Testis (tissue), 3 donors: ENCODE measurements around the gene KIRREL1. TPM values are rescaled to one million over a fixed set of nuclear protein-coding genes. Genes with fewer than 3 reads are reported as not detected.

ENCODE experiments used
- DNase-seq: peaks from one replicate; pipeline ENCODE4 v3.0.0-alpha.2; 2019
- H3K27ac ChIP-seq, 2 donors: fragments of 200-600 bp; sonication (generic); one replicate each; pipeline ENCODE4 v1.5.1; 2019
- H3K27me3 ChIP-seq: fragments of 200-600 bp; sonication (generic); one replicate; pipeline ENCODE4 v1.5.1; 2019
- H3K36me3 ChIP-seq: fragments of 200-600 bp; sonication (generic); one replicate; pipeline ENCODE4 v1.5.1; 2017; ENCODE audit warnings: low read depth; ENCODE audit errors: missing control alignments
- H3K4me1 ChIP-seq: fragments of 200-600 bp; sonication (generic); one replicate; pipeline ENCODE4 v1.5.1; 2019
- H3K4me3 ChIP-seq, 2 donors: fragments of 200-600 bp; sonication (generic); one replicate each; pipeline ENCODE4 v1.5.1; 2017 to 2019
- H3K9me3 ChIP-seq: fragments of 200-600 bp; sonication (generic); one replicate; pipeline ENCODE4 v1.5.1; 2017
- POLR2A ChIP-seq: fragments of 450-650 bp; IDR thresholded peaks from one replicate; pipeline ENCODE4 v1.6.1; 2017; ENCODE audit warnings: antibody characterized with exemption, mild to moderate bottlenecking, moderate library complexity
- WGBS, 2 donors: methylation state at CpG; one replicate each; pipeline ENCODE4 v1.1.5; 2018; 5-methylcytosine and 5-hydroxymethylcytosine counted together
- intact Hi-C: fragments of 100-400 bp; cut with DNase I; formaldehyde crosslinking; loops from one replicate; pipeline ENCODE4 v1.15.1; 2023; ENCODE audit warnings: low total_unique reads
- polyA plus RNA-seq: library from polyadenylated mRNA; stranded (reverse); fragments of 350-450 nt; fragmentation: Illumina TruSeq; extraction: RNeasy Lipid Tissue Mini Kit (QIAGEN cat#74804); gene quantifications from one replicate; pipeline ENCODE4 v1.2.3, GENCODE V29; 2014; ENCODE audit warnings: low read depth, low replicate concordance; ENCODE audit not compliant: insufficient read depth
- total RNA-seq, 2 donors: library from RNA; depleted of rRNA; stranded (reverse); fragments of >200 nt; gene quantifications; one replicate each; pipeline ENCODE4 v1.2.3, GENCODE V29; 2016
- TF ChIP-seq, protein P1 (sequence below), 3 experiments: fragments of 450-650 bp in 2 of 3; fragments of 200-600 bp in 1 of 3; sonication (generic) in 1 of 3; IDR thresholded peaks; one replicate each; pipeline ENCODE4 v1.5.1; 2016 to 2019; ENCODE audit warnings: antibody characterized with exemption in 3 of 3, mild to moderate bottlenecking in 2 of 3, moderate library complexity in 1 of 3

Gene KIRREL1
- total and polyA plus RNA-seq, 3 donors from 2014 or later: 15.5 to 31.9 (median 19.9) TPM

DNA sequence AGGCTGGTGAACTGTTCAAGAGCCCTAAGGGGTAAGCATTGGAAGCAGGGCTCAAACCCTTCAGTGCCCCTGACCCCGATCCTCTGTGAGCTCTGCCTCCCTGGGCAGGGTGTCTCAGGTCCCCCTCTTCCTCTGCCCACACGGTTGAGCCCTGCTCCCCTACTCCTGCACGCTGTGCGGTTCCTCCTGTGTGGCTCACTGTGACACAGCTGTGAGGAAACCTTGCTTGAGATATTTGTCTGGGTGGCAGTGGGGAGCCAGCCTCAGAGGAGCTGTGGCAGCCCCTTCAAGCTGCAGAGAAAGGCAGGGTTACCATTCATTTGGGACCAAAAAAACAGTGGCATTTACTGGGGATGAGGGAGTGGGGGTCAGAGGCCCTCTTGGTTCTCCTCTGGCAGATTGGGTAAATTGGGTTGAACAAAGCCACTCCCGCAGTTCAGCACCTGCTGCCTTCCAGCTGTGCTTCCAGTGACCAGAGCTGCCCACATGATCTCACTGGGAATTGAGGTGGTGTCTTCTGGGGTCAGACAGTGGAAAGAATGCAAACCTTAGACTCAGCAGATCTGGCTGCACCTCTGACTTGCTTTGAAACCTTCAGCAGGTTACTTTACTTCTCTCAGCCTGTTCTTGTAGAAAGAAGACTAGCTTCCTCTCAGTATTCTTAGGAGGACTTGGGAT is 126.7 kb downstream of the KIRREL1 start:
- intact Hi-C loops: loop anchor here (5.0 kb wide), 1 partner anchor 153 kb away; no protein-coding TSS in a partner anchor
- Histone ChIP-seq H3K4me1 (no peaks in the 10 kb centered on the region), H3K27ac (no peak overlapping the region), H3K4me3 (no peak overlapping the region), H3K27me3 (no peaks in the 10 kb centered on the region), H3K36me3 (no peaks in the 10 kb centered on the region), H3K9me3 (no peaks in the 10 kb centered on the region)
- TF ChIP-seq POLR2A: no peak
- TF ChIP-seq, protein P1, sequence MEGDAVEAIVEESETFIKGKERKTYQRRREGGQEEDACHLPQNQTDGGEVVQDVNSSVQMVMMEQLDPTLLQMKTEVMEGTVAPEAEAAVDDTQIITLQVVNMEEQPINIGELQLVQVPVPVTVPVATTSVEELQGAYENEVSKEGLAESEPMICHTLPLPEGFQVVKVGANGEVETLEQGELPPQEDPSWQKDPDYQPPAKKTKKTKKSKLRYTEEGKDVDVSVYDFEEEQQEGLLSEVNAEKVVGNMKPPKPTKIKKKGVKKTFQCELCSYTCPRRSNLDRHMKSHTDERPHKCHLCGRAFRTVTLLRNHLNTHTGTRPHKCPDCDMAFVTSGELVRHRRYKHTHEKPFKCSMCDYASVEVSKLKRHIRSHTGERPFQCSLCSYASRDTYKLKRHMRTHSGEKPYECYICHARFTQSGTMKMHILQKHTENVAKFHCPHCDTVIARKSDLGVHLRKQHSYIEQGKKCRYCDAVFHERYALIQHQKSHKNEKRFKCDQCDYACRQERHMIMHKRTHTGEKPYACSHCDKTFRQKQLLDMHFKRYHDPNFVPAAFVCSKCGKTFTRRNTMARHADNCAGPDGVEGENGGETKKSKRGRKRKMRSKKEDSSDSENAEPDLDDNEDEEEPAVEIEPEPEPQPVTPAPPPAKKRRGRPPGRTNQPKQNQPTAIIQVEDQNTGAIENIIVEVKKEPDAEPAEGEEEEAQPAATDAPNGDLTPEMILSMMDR (IDR thresholded peaks at IDR 0.05): no peak
- WGBS, 2 donors: 92 to 94% methylated on average over 5 of the region's 5 CpGs
- no peak for DNase-seq

DNA sequence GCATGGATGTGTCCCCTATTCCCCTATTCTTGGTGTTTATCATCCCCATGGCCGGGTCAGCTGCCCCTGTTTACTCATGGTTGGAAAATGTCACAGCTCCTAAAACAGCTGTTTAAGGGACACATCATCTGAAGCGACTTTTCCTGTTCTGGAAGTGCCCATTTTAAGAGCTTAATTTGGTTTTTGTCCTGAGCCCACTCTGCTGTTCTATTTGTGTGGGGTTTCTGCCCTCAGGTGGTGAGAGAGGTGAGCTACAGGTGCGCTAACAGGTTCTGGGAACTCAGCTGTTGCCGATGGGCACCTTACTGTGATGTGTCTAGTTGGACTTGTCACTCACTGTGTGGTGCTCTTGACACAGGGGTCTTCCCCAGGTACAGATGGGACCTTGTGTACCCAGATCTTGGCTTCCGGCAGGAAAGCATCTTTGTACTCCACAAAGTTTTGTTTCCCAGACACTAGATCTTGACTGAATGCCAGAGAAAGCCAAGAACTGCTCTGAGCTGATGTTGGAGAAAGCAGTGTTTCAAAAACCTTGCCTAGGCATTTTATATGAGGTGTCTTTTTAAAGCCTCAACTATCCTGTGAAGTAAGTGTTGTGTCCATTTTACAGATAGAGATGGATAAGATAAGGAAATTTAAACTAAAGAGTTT is 128.3 kb downstream of the KIRREL1 start:
- intact Hi-C loops: loop anchor here (5.0 kb wide), 1 partner anchor 154 kb away; no protein-coding TSS in a partner anchor
- Histone ChIP-seq H3K4me1 (no peaks in the 10 kb centered on the region), H3K27ac (no peak overlapping the region), H3K9me3 (no peaks in the 10 kb centered on the region), H3K36me3 (no peaks in the 10 kb centered on the region), H3K4me3 (no peak overlapping the region), H3K27me3 (no peaks in the 10 kb centered on the region)
- DNase-seq: peak; percentile 50
- no peak for TF ChIP-seq POLR2A
- TF ChIP-seq, protein P1 (IDR thresholded peaks at IDR 0.05): peak in 2 of 3 experiments; percentile 23 to 24
- WGBS, 2 donors: 42 to 47% methylated on average over 5 of the region's 5 CpGs

DNA sequence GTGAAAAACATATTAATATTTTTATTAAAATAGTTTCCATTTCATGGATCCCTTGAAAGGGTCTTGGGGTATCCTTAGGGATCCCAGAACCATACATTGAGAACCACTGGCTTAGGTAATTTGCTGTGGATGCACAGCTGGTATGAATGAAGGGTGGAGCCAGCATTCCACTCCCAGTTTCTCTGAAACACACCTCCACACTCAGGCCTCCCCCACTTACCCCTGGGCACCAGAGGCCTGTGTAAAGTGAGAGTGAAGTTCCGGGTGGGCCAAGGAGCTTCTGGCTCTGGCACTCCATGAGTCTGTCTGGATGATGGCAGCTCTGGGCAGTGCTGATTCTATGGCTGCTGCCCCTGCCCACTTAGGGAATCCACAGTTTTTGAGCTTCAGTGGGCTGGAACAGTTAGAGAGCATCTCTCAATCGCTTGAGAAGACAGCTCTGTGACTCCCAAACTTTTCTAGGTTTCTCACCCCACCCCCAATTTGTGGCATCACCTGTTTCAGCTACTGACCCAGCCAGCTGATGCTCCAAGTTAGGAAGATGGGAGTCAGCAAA is 129.5 kb downstream of the KIRREL1 start:
- Histone ChIP-seq H3K36me3 (no peaks in the 10 kb centered on the region), H3K4me3 (no peak overlapping the region), H3K4me1 (no peaks in the 10 kb centered on the region), H3K27me3 (no peaks in the 10 kb centered on the region), H3K27ac (no peak overlapping the region), H3K9me3 (no peaks in the 10 kb centered on the region)
- no peak for DNase-seq
- intact Hi-C loops: loop anchor here (5.0 kb wide), 1 partner anchor 156 kb away; no protein-coding TSS in a partner anchor
- 71 to 100% methylated on average over 1 to 2 of the region's 2 CpGs for WGBS, 2 donors
- TF ChIP-seq, protein P1 (IDR thresholded peaks at IDR 0.05): no peak
- no peak for TF ChIP-seq POLR2A

DNA sequence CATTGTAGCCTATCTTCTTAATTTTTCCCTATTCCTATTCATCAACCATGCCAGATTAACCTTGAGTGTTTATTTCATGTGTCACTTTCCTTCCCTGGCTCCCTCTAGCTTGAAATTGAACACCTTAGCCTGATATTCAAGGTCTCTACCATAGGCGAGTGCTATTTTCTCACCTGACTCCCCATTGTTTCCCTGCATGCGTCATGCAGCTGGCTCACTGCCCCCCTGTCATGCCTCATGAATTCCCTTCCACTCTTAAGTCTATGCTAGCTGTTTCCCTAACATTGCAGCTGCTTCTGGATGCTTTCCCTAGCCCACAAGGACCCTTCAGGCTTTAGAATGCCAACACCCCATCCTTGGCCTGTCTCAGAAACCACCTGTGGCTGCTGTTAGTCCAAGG is 130.6 kb downstream of the KIRREL1 start:
- Histone ChIP-seq H3K27me3 (no peaks in the 10 kb centered on the region), H3K36me3 (no peaks in the 10 kb centered on the region), H3K4me1 (no peaks in the 10 kb centered on the region), H3K9me3 (no peaks in the 10 kb centered on the region), H3K4me3 (no peak overlapping the region), H3K27ac (no peak overlapping the region)
- DNase-seq: no peak
- intact Hi-C loops: loop anchor here (5.0 kb wide), 1 partner anchor 157 kb away; no protein-coding TSS in a partner anchor
- WGBS, 2 donors: 75 to 83% methylated on average over 2 of the region's 2 CpGs
- TF ChIP-seq POLR2A: no peak

DNA sequence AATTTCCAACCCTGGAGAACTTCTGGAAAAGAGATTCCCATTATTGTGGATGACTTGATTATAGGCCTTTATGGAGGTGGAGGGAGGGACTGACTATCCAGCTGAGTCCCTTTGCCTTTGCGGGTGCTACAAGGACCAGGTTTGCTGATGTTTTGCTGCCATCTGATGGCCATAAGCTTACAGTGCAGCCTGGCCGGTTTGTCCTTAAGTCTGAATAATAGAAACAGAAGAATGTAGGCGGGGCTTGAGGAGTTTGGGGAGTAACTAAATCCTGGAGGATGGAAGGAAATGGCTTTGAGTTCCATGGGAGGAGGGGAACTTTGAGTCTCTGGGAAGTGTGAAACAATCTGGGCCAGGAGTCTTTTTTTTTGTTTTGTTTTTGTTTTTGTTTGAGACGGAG is 131.6 kb downstream of the KIRREL1 start:
- Histone ChIP-seq H3K4me3 (no peak overlapping the region), H3K9me3 (no peaks in the 10 kb centered on the region), H3K36me3 (no peaks in the 10 kb centered on the region), H3K27me3 (no peaks in the 10 kb centered on the region), H3K27ac (no peak overlapping the region), H3K4me1 (no peaks in the 10 kb centered on the region)
- intact Hi-C loops: loop anchor here (5.0 kb wide), 1 partner anchor 158 kb away; no protein-coding TSS in a partner anchor
- TF ChIP-seq POLR2A: no peak
- TF ChIP-seq, protein P1 (IDR thresholded peaks at IDR 0.05): peak; percentile 88 to 94 (median 91)
- DNase-seq: peak; percentile 95
- WGBS, 2 donors: 6 to 14% methylated on average over 4 of the region's 4 CpGs
